ENCODE data around the gene TEX47.

GRCh38 chr7:88760136-88760515 lies 35.4 kb downstream of the TEX47 start:
- TF ChIP-seq CTCF (IDR thresholded peaks at IDR 0.05) (no peak), STAT6 (CRISPR knock-in tag; conservative IDR thresholded peaks at IDR 0.05; ENCODE audit: low read depth) (no peak), MAX (CRISPR knock-in tag; IDR thresholded peaks at IDR 0.05) (no peak), E2F5 (CRISPR knock-in tag; IDR thresholded peaks at IDR 0.05) (no peak), MYBL2 (CRISPR knock-in tag; IDR thresholded peaks at IDR 0.05) (no peak), ZNF281 (CRISPR knock-in tag; IDR thresholded peaks at IDR 0.05) (no peak), NFYB (CRISPR knock-in tag; conservative IDR thresholded peaks at IDR 0.05; ENCODE audit: low read depth) (no peak), ZNF317 (CRISPR knock-in tag; IDR thresholded peaks at IDR 0.05; ENCODE audit: borderline replicate concordance, low read depth) (no peak), JUN (CRISPR knock-in tag; IDR thresholded peaks at IDR 0.05) (no peak), ZNF138 (CRISPR knock-in tag; conservative IDR thresholded peaks at IDR 0.05) (no peak)

All from WTC11 (cell line).